Tibial nerve (tissue), 3 donors: ENCODE results near the gene MXI1.

Experiments
- POLR2A ChIP-seq, 2 donors: fragments of 450-650 bp; IDR thresholded peaks; one replicate each; pipeline ENCODE4 v1.6.1; 2017; ENCODE audit warnings: antibody characterized with exemption in 2 of 2, mild to moderate bottlenecking in 2 of 2, moderate library complexity in 2 of 2
- TF ChIP-seq, protein P1 (sequence below), 5 experiments: fragments of 200-600 bp in 3 of 5; fragments of 450-650 bp in 2 of 5; sonication (generic) in 3 of 5; IDR thresholded peaks; one replicate each; pipeline ENCODE4 v1.5.1; 2016 to 2019; ENCODE audit warnings: antibody characterized with exemption in 5 of 5, mild to moderate bottlenecking in 3 of 5, moderate library complexity in 2 of 5

DNA sequence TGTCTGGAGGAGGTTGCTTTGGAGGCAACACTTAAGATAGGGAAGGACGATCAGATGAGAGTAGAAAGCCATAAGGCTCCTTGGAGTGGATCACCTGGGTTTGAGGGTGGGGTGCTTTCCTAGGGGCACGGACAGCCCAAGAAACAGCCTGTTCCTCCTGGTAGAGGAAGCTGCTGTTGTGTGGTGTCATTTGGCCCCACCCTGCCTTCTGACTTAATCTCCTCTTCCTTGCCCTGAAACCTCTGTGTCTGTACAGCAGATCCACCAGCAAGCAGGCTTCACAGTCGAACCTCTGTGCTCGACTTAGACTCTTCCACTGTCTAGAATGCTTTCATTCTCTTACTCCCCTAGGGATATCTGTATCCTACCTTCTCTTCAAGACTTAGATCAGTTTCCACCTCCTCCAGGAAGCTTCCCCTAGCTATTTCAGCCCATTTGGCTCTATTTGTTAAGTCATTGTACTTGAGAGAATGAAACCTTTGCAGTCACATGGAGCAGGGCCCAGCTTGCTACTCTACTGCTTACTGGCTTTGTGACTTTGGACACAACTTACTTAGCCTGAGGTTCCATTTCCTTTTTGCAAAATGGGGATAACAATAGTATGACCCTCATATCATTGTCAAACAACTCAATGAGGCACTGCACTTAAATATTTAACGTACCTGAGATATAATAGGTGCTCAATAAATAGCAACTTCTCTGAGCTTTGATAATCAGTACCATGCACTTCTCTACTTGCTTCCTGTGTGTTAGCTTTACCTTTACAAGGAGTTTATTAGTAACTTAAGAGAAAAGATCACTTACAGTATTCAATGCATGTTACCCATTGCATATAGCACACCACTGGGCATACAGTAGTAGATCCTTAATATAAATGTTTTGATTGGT, 5.0 kb downstream of the MXI1 start:
- TF ChIP-seq POLR2A (IDR thresholded peaks at IDR 0.05) = no peak
- TF ChIP-seq, protein P1, sequence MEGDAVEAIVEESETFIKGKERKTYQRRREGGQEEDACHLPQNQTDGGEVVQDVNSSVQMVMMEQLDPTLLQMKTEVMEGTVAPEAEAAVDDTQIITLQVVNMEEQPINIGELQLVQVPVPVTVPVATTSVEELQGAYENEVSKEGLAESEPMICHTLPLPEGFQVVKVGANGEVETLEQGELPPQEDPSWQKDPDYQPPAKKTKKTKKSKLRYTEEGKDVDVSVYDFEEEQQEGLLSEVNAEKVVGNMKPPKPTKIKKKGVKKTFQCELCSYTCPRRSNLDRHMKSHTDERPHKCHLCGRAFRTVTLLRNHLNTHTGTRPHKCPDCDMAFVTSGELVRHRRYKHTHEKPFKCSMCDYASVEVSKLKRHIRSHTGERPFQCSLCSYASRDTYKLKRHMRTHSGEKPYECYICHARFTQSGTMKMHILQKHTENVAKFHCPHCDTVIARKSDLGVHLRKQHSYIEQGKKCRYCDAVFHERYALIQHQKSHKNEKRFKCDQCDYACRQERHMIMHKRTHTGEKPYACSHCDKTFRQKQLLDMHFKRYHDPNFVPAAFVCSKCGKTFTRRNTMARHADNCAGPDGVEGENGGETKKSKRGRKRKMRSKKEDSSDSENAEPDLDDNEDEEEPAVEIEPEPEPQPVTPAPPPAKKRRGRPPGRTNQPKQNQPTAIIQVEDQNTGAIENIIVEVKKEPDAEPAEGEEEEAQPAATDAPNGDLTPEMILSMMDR (IDR thresholded peaks at IDR 0.05) = no peak
